Coronary artery (tissue), 2 donors: ENCODE results near the gene STX18.
"Not testable (repeated sequence)": the region's sequence is repeated elsewhere in the genome, so short reads cannot be mapped to it uniquely, and the experiment has no call there.

Experiments
- DNase-seq: peaks from one replicate; pipeline ENCODE4 v3.0.0-alpha.2; 2017; ENCODE audit warnings: low spot score
- H3K27ac ChIP-seq, 2 donors: fragments of 200-600 bp; sonication (generic); one replicate each; pipeline ENCODE4 v1.5.1; 2016 to 2019
- H3K4me3 ChIP-seq: fragments of 200-600 bp; sonication (generic); 2 replicates; pipeline ENCODE4 v1.5.1; 2016; ENCODE audit warnings: mild to moderate bottlenecking, moderate library complexity
- CTCF ChIP-seq: fragments of 200-600 bp; sonication (generic); IDR thresholded peaks from one replicate; pipeline ENCODE4 v1.5.1; 2019; ENCODE audit warnings: antibody characterized with exemption

STX18 gene

GRCh38 chr4:4568806-4569427 lies 27.1 kb upstream of the STX18 start:
- Histone ChIP-seq H3K4me3 (no peak overlapping the region), H3K27ac (no peak overlapping the region)
- TF ChIP-seq CTCF, result no peak
- DNase-seq, result no peak

GRCh38 chr4:4566359-4566758 lies 24.5 kb upstream of the STX18 start:
- not testable (repeated sequence) for H3K27ac ChIP-seq, DNase-seq, H3K4me3 ChIP-seq

- Histone ChIP-seq H3K27ac (no peak overlapping the region), H3K4me3 (no peak overlapping the region)
- no peak for DNase-seq
- TF ChIP-seq CTCF, result no peak
Observed at GRCh38 chr4:4564522-4564921, 22.7 kb upstream of the STX18 start.

GRCh38 chr4:4560642-4561041 lies 18.8 kb upstream of the STX18 start:
- Histone ChIP-seq H3K27ac (no peak overlapping the region), H3K4me3 (no peak overlapping the region)
- TF ChIP-seq CTCF, result no peak
- DNase-seq, result no peak

GRCh38 chr4:4560136-4560535 lies 18.3 kb upstream of the STX18 start:
- TF ChIP-seq CTCF, result no peak
- Histone ChIP-seq H3K27ac (no peak overlapping the region), H3K4me3 (no peak overlapping the region)
- DNase-seq, result no peak

- TF ChIP-seq CTCF, result no peak
- Histone ChIP-seq H3K27ac (no peak overlapping the region), H3K4me3 (no peak overlapping the region)
- no peak for DNase-seq
Observed at GRCh38 chr4:4559596-4559995, 17.7 kb upstream of the STX18 start.

GRCh38 chr4:4558881-4559280 lies 17.0 kb upstream of the STX18 start:
- no peak for TF ChIP-seq CTCF
- no peak for DNase-seq
- no peak overlapping the region for H3K27ac ChIP-seq
- no peak overlapping the region for H3K4me3 ChIP-seq

- TF ChIP-seq CTCF, result no peak
- Histone ChIP-seq H3K27ac (no peak overlapping the region), H3K4me3 (no peak overlapping the region)
- DNase-seq, result no peak
Observed at GRCh38 chr4:4555916-4556315, 14.1 kb upstream of the STX18 start.
